SK-N-SH (cell line): ENCODE results near the gene ACTR10. TPM values are rescaled to one million over a fixed set of nuclear protein-coding genes. Genes with fewer than 3 reads are reported as not detected.

Experiments used
- CTCF ChIA-PET: fragments of 300-600, 350-600 bp; formaldehyde crosslinking; extraction: SDS; loops from one replicate; lab custom pipeline; 2021; lab: Yijun Ruan, JAX
- POLR2A ChIA-PET: fragments of 350-600 bp; sonication (Branson Sonifier 250); formaldehyde crosslinking; extraction: SDS; loops from one replicate; lab custom pipeline; 2020; ENCODE audit warnings: antibody characterized with exemption, inconsistent platforms; lab: Yijun Ruan, JAX
- DNase-seq: peaks from one replicate; pipeline ENCODE4 v3.0.0; 2012
- H2AFZ ChIP-seq: fragments of 200-600 bp; sonication (generic); 2 replicates; pipeline ENCODE4 v1.8.1; 2016; ENCODE audit warnings: antibody characterized with exemption, mild to moderate bottlenecking, low read depth
- H3F3A ChIP-seq: fragments of 200-600 bp; sonication (generic); replicated peaks from 2 replicates; pipeline ENCODE3; 2016; ENCODE audit warnings: antibody characterized with exemption, mild to moderate bottlenecking; ENCODE audit not compliant: insufficient read depth
- H3K27ac ChIP-seq, 2 experiments: fragments of 200-500 bp in 1 of 2; fragments of 200-600 bp in 1 of 2; sonication (Bioruptor generic) in 1 of 2; sonication (generic), shearing (Covaris generic) in 1 of 2; 2 replicates each; pipeline versions ENCODE4 v1.5.1 to v1.6.1; 2014 to 2016; ENCODE audit warnings: low read depth in 2 of 2, inconsistent platforms in 1 of 2, low read length in 1 of 2, mild to moderate bottlenecking in 1 of 2, mixed read lengths in 1 of 2
- H3K27me3 ChIP-seq: fragments of 200-600 bp; sonication (generic), shearing (Covaris generic); 2 replicates; pipeline ENCODE4 v1.6.1; 2016; ENCODE audit warnings: mixed run types; ENCODE audit not compliant: insufficient read depth
- H3K36me3 ChIP-seq, 2 experiments: fragments of 200-500 bp in 1 of 2; fragments of 200-600 bp in 1 of 2; sonication (Bioruptor generic) in 1 of 2; sonication (generic) in 1 of 2; replicated peaks in 1 of 2; 2 replicates each; pipeline versions ENCODE3 to v1.5.1; 2014 to 2016; ENCODE audit warnings: low read length in 1 of 2, mild to moderate bottlenecking in 1 of 2; ENCODE audit not compliant: insufficient read depth in 2 of 2, control insufficient read depth in 1 of 2
- H3K4me1 ChIP-seq, 2 experiments: fragments of 200-500 bp in 1 of 2; fragments of 200-600 bp in 1 of 2; sonication (Bioruptor generic) in 1 of 2; sonication (generic), shearing (Covaris generic) in 1 of 2; 2 replicates each; pipeline versions ENCODE4 v1.5.1 to v1.6.1; 2014 to 2016; ENCODE audit warnings: low read depth in 1 of 2, low read length in 1 of 2, mixed run types in 1 of 2; ENCODE audit not compliant: insufficient read depth in 2 of 2, control insufficient read depth in 1 of 2
- H3K4me2 ChIP-seq: fragments of 200-600 bp; sonication (generic), shearing (Covaris generic); 2 replicates; pipeline ENCODE4 v1.6.1; 2017; ENCODE audit warnings: mixed run types
- H3K4me3 ChIP-seq, 2 experiments: fragments of 200-500 bp in 1 of 2; fragments of 200-600 bp in 1 of 2; sonication (Bioruptor generic) in 1 of 2; sonication (generic), shearing (Covaris generic) in 1 of 2; 2 replicates each; pipeline versions ENCODE4 v1.5.1 to v1.8.1; 2014 to 2016; ENCODE audit warnings: low read depth in 2 of 2, inconsistent platforms in 1 of 2, low read length in 1 of 2, mild to moderate bottlenecking in 1 of 2, mixed read lengths in 1 of 2, moderate library complexity in 1 of 2
- H3K79me2 ChIP-seq: fragments of 200-600 bp; sonication (generic); 2 replicates; pipeline ENCODE4 v1.8.1; 2017; ENCODE audit warnings: mild to moderate bottlenecking; ENCODE audit not compliant: insufficient read depth
- H3K9ac ChIP-seq: fragments of 200-600 bp; sonication (generic); 2 replicates; pipeline ENCODE4 v1.6.1; 2017; ENCODE audit warnings: mixed run types
- H3K9me2 ChIP-seq: fragments of 200-600 bp; sonication (generic); 2 replicates; pipeline ENCODE4 v1.6.1; 2017; ENCODE audit warnings: mixed run types
- H3K9me3 ChIP-seq: fragments of 200-600 bp; sonication (generic); 2 replicates; pipeline ENCODE4 v1.6.1; 2017; ENCODE audit warnings: mixed run types, mild to moderate bottlenecking, moderate library complexity
- H4K20me1 ChIP-seq: fragments of 200-600 bp; sonication (generic); 2 replicates; pipeline ENCODE4 v1.6.1; 2017; ENCODE audit warnings: mild to moderate bottlenecking, mixed run types; ENCODE audit not compliant: insufficient read depth
- CHD2 ChIP-seq: fragments of 150-350 bp; IDR thresholded peaks from 2 replicates; pipeline ENCODE4 v1.6.1; 2018; ENCODE audit warnings: low read length; ENCODE audit not compliant: partially characterized antibody
- ELF1 ChIP-seq: IDR thresholded peaks from 2 replicates; pipeline ENCODE4 v1.4.0; 2012
- GABPA ChIP-seq: IDR thresholded peaks from 2 replicates; pipeline ENCODE4 v1.4.0; 2012; ENCODE audit warnings: low read depth, mild to moderate bottlenecking
- GATA2 ChIP-seq: sonication (generic); formaldehyde crosslinking; IDR thresholded peaks from 2 replicates; pipeline ENCODE4 v1.5.0; 2020; ENCODE audit warnings: mild to moderate bottlenecking, missing genetic modification reagents
- JUND ChIP-seq: IDR thresholded peaks from 2 replicates; pipeline ENCODE4 v1.4.0; 2012
- MEF2A ChIP-seq: IDR thresholded peaks from 2 replicates; pipeline ENCODE4 v1.4.0; 2012; ENCODE audit warnings: low read depth, borderline replicate concordance
- NFIC ChIP-seq: IDR thresholded peaks from 2 replicates; pipeline ENCODE4 v1.4.0; 2012; ENCODE audit warnings: borderline replicate concordance
- RAD21 ChIP-seq: IDR thresholded peaks from 2 replicates; pipeline ENCODE4 v1.6.1; 2012; ENCODE audit warnings: mild to moderate bottlenecking, low read length
- RCOR1 ChIP-seq: fragments of 150-350 bp; IDR thresholded peaks from 2 replicates; pipeline ENCODE4 v1.6.1; 2017; ENCODE audit warnings: antibody characterized with exemption, low read length
- RXRA ChIP-seq: IDR thresholded peaks from 2 replicates; pipeline ENCODE4 v1.4.0; 2012; ENCODE audit warnings: low read depth, mild to moderate bottlenecking, borderline replicate concordance
- SIN3A ChIP-seq: IDR thresholded peaks from 2 replicates; pipeline ENCODE4 v1.6.1; 2012; ENCODE audit warnings: low read depth, mild to moderate bottlenecking, low read length, moderate library complexity, borderline replicate concordance
- TAF1 ChIP-seq: IDR thresholded peaks from 2 replicates; pipeline ENCODE4 v1.6.1; 2012; ENCODE audit warnings: low read depth, mild to moderate bottlenecking, low read length, moderate library complexity, borderline replicate concordance
- TCF12 ChIP-seq: IDR thresholded peaks from 2 replicates; pipeline ENCODE4 v1.4.0; 2012
- YY1 ChIP-seq: IDR thresholded peaks from 2 replicates; pipeline ENCODE4 v1.4.0; 2012; ENCODE audit warnings: low read depth, mild to moderate bottlenecking
- WGBS: methylation state at CpG from one replicate; pipeline ENCODE4 v1.1.6; 2017; ENCODE audit warnings: low lambda C conversion rate; 5-methylcytosine and 5-hydroxymethylcytosine counted together
- polyA plus RNA-seq, 3 experiments: library from polyadenylated mRNA; depleted of rRNA; stranded (reverse); fragments of >200 nt; gene quantifications; 2 replicates each; pipeline ENCODE4 v1.2.3, GENCODE V29; 2012
- TF ChIP-seq, protein P1 (sequence below): fragments of 150-350 bp; IDR thresholded peaks from 2 replicates; pipeline ENCODE4 v1.6.1; 2017; ENCODE audit warnings: antibody characterized with exemption, low read length, low read depth, borderline replicate concordance
- TF ChIP-seq, protein P2 (sequence below): fragments of 150-350 bp; IDR thresholded peaks from 2 replicates; pipeline ENCODE4 v1.6.1; 2016; ENCODE audit warnings: mild to moderate bottlenecking, low read depth, low read length
- TF ChIP-seq, protein P3 (sequence below): IDR thresholded peaks from 2 replicates; pipeline ENCODE4 v1.4.0; 2012; ENCODE audit warnings: low read depth
- TF ChIP-seq, protein P4 (sequence below): IDR thresholded peaks from 2 replicates; pipeline ENCODE4 v1.4.0; 2012; ENCODE audit warnings: low read depth, borderline replicate concordance

Gene ACTR10
- polyA plus RNA-seq, 1 of the 3 experiments (the other 2 are of a cell fraction): 32.9 TPM

DNA sequence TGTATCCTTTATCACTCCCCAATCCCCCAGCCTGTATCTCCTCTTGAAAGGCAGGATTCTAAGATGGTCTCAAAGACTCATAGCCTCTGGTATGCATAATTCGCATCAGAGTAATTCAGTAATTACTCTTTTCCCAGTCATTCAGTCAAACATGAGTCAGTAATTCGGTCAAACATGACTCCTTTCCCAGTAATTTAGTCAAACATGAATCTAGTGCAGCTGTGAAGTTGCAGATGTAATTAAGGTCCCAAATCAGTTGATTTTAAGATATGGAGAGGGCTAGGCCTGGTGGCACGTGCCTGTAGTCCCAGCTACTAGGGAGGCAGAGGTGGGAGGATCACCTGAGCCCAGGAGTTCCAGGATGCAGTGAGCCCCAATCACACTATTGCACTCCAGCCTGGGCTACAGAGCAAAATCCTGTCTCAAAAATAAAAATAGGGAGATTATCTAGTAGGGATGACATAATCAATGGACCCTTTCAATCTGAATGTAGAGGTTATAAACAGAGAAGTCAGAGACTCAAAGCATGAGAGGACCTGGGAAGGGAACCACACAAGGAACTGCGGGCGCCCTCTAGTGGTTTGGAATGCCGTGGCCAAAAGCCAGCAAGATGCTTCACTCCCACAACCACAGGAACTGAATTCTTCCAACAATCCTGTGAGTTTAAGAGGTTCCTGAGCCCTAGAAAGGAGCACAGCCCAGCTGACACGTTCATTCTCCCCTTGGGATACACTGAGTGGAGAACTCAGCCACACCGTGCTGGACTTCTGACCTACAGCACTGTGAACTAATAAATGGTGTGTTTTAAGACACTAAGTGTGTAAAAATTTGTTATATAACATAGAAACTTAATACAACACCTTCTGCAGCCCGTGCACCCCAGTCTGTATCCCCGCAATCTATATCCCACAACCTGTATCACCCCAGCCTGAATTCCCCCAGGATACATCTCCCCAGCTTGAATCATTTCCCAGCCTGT lies 33.7 kb upstream of the ACTR10 start (continued):
- TF ChIP-seq, protein P1, sequence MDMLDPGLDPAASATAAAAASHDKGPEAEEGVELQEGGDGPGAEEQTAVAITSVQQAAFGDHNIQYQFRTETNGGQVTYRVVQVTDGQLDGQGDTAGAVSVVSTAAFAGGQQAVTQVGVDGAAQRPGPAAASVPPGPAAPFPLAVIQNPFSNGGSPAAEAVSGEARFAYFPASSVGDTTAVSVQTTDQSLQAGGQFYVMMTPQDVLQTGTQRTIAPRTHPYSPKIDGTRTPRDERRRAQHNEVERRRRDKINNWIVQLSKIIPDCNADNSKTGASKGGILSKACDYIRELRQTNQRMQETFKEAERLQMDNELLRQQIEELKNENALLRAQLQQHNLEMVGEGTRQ: no peak
- TF ChIP-seq, protein P2, sequence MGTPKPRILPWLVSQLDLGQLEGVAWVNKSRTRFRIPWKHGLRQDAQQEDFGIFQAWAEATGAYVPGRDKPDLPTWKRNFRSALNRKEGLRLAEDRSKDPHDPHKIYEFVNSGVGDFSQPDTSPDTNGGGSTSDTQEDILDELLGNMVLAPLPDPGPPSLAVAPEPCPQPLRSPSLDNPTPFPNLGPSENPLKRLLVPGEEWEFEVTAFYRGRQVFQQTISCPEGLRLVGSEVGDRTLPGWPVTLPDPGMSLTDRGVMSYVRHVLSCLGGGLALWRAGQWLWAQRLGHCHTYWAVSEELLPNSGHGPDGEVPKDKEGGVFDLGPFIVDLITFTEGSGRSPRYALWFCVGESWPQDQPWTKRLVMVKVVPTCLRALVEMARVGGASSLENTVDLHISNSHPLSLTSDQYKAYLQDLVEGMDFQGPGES: no peak
- TF ChIP-seq GABPA (no peak), TAF1 (no peak), TCF12 (no peak), JUND (no peak), RCOR1 (no peak)
- TF ChIP-seq, protein P3, sequence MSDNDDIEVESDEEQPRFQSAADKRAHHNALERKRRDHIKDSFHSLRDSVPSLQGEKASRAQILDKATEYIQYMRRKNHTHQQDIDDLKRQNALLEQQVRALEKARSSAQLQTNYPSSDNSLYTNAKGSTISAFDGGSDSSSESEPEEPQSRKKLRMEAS: no peak

DNA sequence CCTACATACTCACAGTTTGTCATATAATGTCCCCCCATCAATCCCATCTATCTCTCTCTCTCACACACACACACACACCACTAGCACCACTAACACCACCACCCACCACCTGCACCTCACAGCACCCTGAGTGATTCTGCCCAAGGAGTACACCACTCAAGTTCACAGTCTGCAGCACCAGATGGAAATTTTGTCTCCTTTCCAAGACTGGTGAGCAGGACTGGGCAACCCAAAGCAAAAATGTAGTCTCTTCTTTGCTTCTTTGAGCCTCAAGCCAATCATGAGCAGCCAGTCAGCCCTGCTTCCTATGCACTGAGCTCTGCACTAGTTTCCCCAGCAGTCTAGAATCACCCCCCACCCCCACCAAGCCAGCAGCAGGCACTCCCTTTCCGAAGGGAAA lies 32.9 kb upstream of the ACTR10 start:
- H3K36me3 ChIP-seq: no peaks in the 10 kb centered on the region
- no peaks in the 10 kb centered on the region for H3K9me2 ChIP-seq
- POLR2A ChIA-PET: no interaction called here
- no peaks in the 10 kb centered on the region for H4K20me1 ChIP-seq
- H3K79me2 ChIP-seq: no peaks in the 10 kb centered on the region
- no peaks in the 10 kb centered on the region for H3K9me3 ChIP-seq
- no peak for TF ChIP-seq NFIC
- no peak for TF ChIP-seq TCF12
- H2AFZ ChIP-seq: no peak overlapping the region
- H3K9ac ChIP-seq: no peak overlapping the region
- no peak overlapping the region for H3K4me3 ChIP-seq
- no peaks in the 10 kb centered on the region for H3K27me3 ChIP-seq
- WGBS: 8% methylated on average over 1 of the region's 1 CpG
- no peak overlapping the region for H3K4me2 ChIP-seq
- DNase-seq: no peak
- H3K27ac ChIP-seq: no peak overlapping the region
- peaks cover 3 to 4% of the 10 kb centered on the region in 2 experiments; a peak in 1 of 4 replicates for H3K4me1 ChIP-seq
- no peaks in the 10 kb centered on the region for H3F3A ChIP-seq
- CTCF ChIA-PET: interaction anchor here (0.6 to 3.5 kb wide), 10 partner anchors 8 to 1139 kb away, joined by 3 to 10 read pairs (median 4); partner anchors contain the start of gene TOMM20L

DNA sequence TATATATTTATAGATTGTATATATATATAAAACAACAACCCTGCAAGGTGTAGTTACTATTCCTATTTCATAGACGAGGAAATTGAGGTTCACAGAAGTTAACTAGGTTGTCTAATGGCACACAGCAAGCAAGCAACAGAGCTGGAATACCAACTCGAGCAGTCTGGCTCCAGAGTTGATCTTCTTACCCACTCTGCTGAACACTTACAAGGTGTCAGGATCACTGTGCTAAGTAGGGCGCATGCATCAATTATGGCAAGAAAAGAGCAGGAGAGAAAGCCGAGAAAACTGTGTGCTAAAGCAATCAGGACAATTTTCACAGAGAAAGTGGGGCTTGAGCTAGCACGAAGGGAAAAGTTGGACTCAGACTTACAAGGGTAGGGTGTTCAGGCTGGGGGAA lies 32.1 kb upstream of the ACTR10 start:
- no peak overlapping the region for H3K4me3 ChIP-seq
- no peak overlapping the region for H3K27ac ChIP-seq
- no peaks in the 10 kb centered on the region for H3K27me3 ChIP-seq
- TF ChIP-seq YY1: no peak
- no peak for TF ChIP-seq SIN3A
- TF ChIP-seq RXRA: no peak
- TF ChIP-seq, protein P4, sequence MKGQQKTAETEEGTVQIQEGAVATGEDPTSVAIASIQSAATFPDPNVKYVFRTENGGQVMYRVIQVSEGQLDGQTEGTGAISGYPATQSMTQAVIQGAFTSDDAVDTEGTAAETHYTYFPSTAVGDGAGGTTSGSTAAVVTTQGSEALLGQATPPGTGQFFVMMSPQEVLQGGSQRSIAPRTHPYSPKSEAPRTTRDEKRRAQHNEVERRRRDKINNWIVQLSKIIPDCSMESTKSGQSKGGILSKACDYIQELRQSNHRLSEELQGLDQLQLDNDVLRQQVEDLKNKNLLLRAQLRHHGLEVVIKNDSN: no peak
- TF ChIP-seq MEF2A: no peak
- TF ChIP-seq GATA2 (CRISPR knock-in tag): no peak
- TF ChIP-seq NFIC: no peak
- TF ChIP-seq, protein P3: no peak
- no peak for TF ChIP-seq ELF1
- TF ChIP-seq RAD21: no peak
- TF ChIP-seq CHD2: no peak
- no peaks in the 10 kb centered on the region for H3K36me3 ChIP-seq
- no peaks in the 10 kb centered on the region for H3K9me3 ChIP-seq
- POLR2A ChIA-PET: no interaction called here
- H3K4me1 ChIP-seq: peaks cover 3 to 4% of the 10 kb centered on the region in 2 experiments; a peak in 1 of 4 replicates
- H3K9me2 ChIP-seq: no peaks in the 10 kb centered on the region
- no peak for DNase-seq
- CTCF ChIA-PET: interaction anchor here (0.6 to 2.1 kb wide), 7 partner anchors 8 to 1283 kb away, joined by 3 to 11 read pairs (median 5); partner anchors contain the start of gene TOMM20L
- H3K79me2 ChIP-seq: no peaks in the 10 kb centered on the region
- H2AFZ ChIP-seq: no peak overlapping the region
- H3K9ac ChIP-seq: no peak overlapping the region
- H4K20me1 ChIP-seq: no peaks in the 10 kb centered on the region
- 34% methylated on average over 5 of the region's 5 CpGs for WGBS
- H3K4me2 ChIP-seq: no peak overlapping the region
- no peaks in the 10 kb centered on the region for H3F3A ChIP-seq
